GM21723 (cell line): ENCODE results near the gene CHST7.

Experiments used
- ATAC-seq: cut with Tn5 transposase; IDR thresholded peaks from one replicate; pipeline ENCODE4 v1.9.1; 2021; ENCODE audit warnings: mild to moderate bottlenecking, moderate library complexity; ENCODE audit not compliant: unreplicated experiment

Gene CHST7

GRCh38 chrX:46602468-46603102, 29.0 kb downstream of the CHST7 start:
- no peak for ATAC-seq

GRCh38 chrX:46607916-46608315, 34.4 kb downstream of the CHST7 start:
- no peak for ATAC-seq

GRCh38 chrX:46610070-46610658, 36.6 kb downstream of the CHST7 start:
- ATAC-seq: no peak

GRCh38 chrX:46611658-46612362, 38.2 kb downstream of the CHST7 start:
- no peak for ATAC-seq

GRCh38 chrX:46617906-46618305, 44.3 kb downstream of the CHST7 start:
- ATAC-seq: no peak

- ATAC-seq: no peak
Measured at GRCh38 chrX:46618947-46619346, 45.4 kb downstream of the CHST7 start.

GRCh38 chrX:46620505-46620904, 46.9 kb downstream of the CHST7 start:
- no peak for ATAC-seq

GRCh38 chrX:46621572-46621971, 48.0 kb downstream of the CHST7 start:
- no peak for ATAC-seq

- no peak for ATAC-seq
Measured at GRCh38 chrX:46624090-46624786, 50.7 kb downstream of the CHST7 start.

- ATAC-seq: no peak
Measured at GRCh38 chrX:46626566-46626965, 53.0 kb downstream of the CHST7 start.

- no peak for ATAC-seq
Measured at GRCh38 chrX:46627062-46627461, 53.5 kb downstream of the CHST7 start.

- peak; percentile 21 for ATAC-seq
Measured at GRCh38 chrX:46627711-46628419, 54.3 kb downstream of the CHST7 start.

GRCh38 chrX:46628460-46629371, 55.2 kb downstream of the CHST7 start:
- peak; percentile 90 for ATAC-seq

GRCh38 chrX:46630141-46630540, 56.6 kb downstream of the CHST7 start:
- no peak for ATAC-seq

- peak; percentile 49 for ATAC-seq
Measured at GRCh38 chrX:46634577-46634976, 61.0 kb downstream of the CHST7 start.

GRCh38 chrX:46635186-46635585, 61.6 kb downstream of the CHST7 start:
- ATAC-seq: no peak

- ATAC-seq: no peak
Measured at GRCh38 chrX:46636223-46636622, 62.7 kb downstream of the CHST7 start.

- ATAC-seq: peak; percentile 59
Measured at GRCh38 chrX:46637938-46638337, 64.4 kb downstream of the CHST7 start.

GRCh38 chrX:46642145-46642544, 68.6 kb downstream of the CHST7 start:
- ATAC-seq: no peak

GRCh38 chrX:46643636-46644035, 70.1 kb downstream of the CHST7 start:
- ATAC-seq: no peak
